ENCODE data around the gene RUNX1.

Gene RUNX1

DNA sequence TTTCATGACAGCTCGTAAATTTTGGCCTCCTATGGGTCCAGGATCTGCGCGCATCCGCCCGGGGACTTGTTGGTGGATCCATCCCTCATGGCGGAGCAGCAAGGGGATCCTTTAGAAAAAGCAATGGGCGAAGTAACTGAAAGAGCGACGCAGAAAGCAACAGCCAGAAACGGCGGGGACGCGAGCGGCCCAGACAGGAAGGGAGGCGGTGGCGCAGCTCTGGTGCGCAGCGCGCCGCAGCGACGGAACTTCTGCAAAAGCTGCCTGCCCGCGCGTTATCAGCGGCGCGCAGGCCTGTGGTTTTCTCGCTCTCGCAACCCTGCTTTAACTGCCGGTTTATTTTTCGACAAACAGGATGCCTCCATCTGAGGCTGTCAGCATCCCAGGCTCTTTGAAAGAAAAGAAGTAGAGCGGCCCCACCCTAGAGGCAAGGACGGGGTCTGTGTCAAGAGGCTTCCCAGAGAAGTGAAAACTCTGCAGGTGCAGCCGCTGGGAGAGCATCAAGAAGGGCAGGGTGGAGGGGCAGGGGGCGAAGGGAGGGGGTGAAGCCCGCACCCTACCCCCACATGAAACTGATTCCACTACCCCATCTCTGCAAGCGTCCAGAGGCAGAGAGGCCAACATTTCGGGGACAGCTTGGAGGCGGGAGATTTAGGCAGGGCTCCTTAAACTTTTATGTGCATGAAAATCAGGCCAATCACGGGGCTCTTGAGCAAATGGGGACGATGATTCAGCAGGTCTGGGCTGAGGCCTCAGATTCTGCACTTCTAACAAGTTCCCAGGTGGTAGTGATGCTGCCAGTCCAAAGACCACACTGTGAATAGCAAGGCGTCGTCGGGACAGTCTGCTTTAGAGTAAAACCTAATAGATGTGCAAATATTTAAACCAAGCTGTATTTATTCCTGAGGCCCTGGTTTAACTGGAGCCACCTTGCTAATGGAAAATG is 22.2 kb downstream of the RUNX1 start:
- no peaks in the 10 kb centered on the region for H3K27me3 ChIP-seq (ENCODE audit: insufficient read depth, poor library complexity, severe bottlenecking)
- no peak overlapping the region for H3K27ac ChIP-seq (ENCODE audit: poor library complexity, severe bottlenecking)
- no peak overlapping the region for H3K4me3 ChIP-seq (ENCODE audit: severe bottlenecking)
- no peaks in the 10 kb centered on the region for H3K36me3 ChIP-seq (ENCODE audit: low read depth)
- DNase-seq (ENCODE audit: low spot score), result no peak
- H3K4me1 ChIP-seq (ENCODE audit: insufficient read depth, poor library complexity, severe bottlenecking), result no peaks in the 10 kb centered on the region
- TF ChIP-seq CTCF (IDR thresholded peaks at IDR 0.05; ENCODE audit: poor library complexity, severe bottlenecking), result no peak
- no peaks in the 10 kb centered on the region for H3K9me3 ChIP-seq (ENCODE audit: severe bottlenecking)
- no peak for ATAC-seq (ENCODE audit: low read depth)

- Histone ChIP-seq H3K27me3 (ENCODE audit: insufficient read depth, poor library complexity, severe bottlenecking) (no peaks in the 10 kb centered on the region), H3K4me1 (ENCODE audit: insufficient read depth, poor library complexity, severe bottlenecking) (no peaks in the 10 kb centered on the region), H3K4me3 (ENCODE audit: severe bottlenecking) (no peak overlapping the region), H3K27ac (ENCODE audit: poor library complexity, severe bottlenecking) (no peak overlapping the region), H3K36me3 (ENCODE audit: low read depth) (no peaks in the 10 kb centered on the region), H3K9me3 (ENCODE audit: severe bottlenecking) (no peaks in the 10 kb centered on the region)
- no peak for DNase-seq (ENCODE audit: low spot score)
- ATAC-seq (ENCODE audit: low read depth), result no peak
- TF ChIP-seq CTCF (IDR thresholded peaks at IDR 0.05; ENCODE audit: poor library complexity, severe bottlenecking), result no peak
These were observed 23.0 kb downstream of the RUNX1 start for GRCh38 chr21:35026153-35026500.

DNA sequence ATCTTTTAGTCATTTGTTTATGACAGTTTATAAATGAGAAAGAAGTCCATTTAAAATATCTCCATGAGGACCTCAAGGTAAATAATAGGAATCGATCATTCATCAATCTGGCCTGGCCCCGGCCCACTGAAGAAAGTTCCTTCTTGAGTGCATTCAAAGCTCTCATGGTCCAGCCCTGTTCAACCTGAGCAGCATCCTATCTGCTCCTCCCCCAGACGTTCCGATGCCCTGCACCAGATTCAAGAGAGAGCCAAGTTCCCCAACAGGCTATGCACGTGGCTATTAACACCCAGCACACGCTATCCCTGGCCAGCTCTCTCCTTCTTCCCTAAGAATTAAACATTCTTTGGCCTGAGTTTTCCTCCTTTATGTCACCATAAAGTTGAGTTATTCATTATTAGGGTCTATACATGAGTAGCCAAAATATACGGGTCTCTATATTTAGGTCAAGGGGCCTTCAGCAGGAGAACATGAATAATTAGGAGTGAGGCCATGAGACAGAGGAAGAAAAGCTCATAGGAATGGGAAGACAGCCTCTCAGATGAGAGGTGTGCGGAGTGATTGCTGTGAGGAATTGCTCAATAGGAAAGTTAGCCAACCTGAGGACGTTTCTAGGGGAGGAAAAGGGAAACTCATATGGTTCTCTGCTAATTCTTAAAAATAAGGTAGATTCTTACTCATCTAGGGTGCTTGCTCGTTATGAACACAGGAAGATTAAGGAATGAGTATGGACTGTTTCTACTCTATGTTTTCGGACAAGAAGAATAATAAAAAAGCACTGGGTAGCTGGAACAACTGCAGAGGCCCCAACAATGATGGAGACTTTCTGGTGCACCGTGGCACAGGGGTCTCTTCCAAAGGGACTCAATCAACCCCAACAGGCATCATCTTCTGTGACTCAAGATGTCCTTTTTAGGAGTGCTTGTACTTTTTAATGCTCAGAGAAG is 23.6 kb downstream of the RUNX1 start:
- DNase-seq (ENCODE audit: low spot score) (no peak), ATAC-seq (ENCODE audit: low read depth) (no peak)
- TF ChIP-seq CTCF (IDR thresholded peaks at IDR 0.05; ENCODE audit: poor library complexity, severe bottlenecking), result no peak
- no peak overlapping the region for H3K4me3 ChIP-seq (ENCODE audit: severe bottlenecking)
- no peaks in the 10 kb centered on the region for H3K27me3 ChIP-seq (ENCODE audit: insufficient read depth, poor library complexity, severe bottlenecking)
- no peaks in the 10 kb centered on the region for H3K4me1 ChIP-seq (ENCODE audit: insufficient read depth, poor library complexity, severe bottlenecking)
- no peak overlapping the region for H3K27ac ChIP-seq (ENCODE audit: poor library complexity, severe bottlenecking)
- H3K36me3 ChIP-seq (ENCODE audit: low read depth), result no peaks in the 10 kb centered on the region
- no peaks in the 10 kb centered on the region for H3K9me3 ChIP-seq (ENCODE audit: severe bottlenecking)

GRCh38 chr21:35024513-35024912 is 24.6 kb downstream of the RUNX1 start:
- H3K27ac ChIP-seq (ENCODE audit: poor library complexity, severe bottlenecking), result no peak overlapping the region
- no peaks in the 10 kb centered on the region for H3K4me1 ChIP-seq (ENCODE audit: insufficient read depth, poor library complexity, severe bottlenecking)
- TF ChIP-seq CTCF (IDR thresholded peaks at IDR 0.05; ENCODE audit: poor library complexity, severe bottlenecking), result no peak
- H3K4me3 ChIP-seq (ENCODE audit: severe bottlenecking), result no peak overlapping the region
- ATAC-seq (ENCODE audit: low read depth), result no peak
- no peaks in the 10 kb centered on the region for H3K36me3 ChIP-seq (ENCODE audit: low read depth)
- H3K9me3 ChIP-seq (ENCODE audit: severe bottlenecking), result no peaks in the 10 kb centered on the region
- DNase-seq (ENCODE audit: low spot score), result no peak
- no peaks in the 10 kb centered on the region for H3K27me3 ChIP-seq (ENCODE audit: insufficient read depth, poor library complexity, severe bottlenecking)

Data from RWPE2 (cell line).